ENCODE results near the gene ICAM2. TPM values are rescaled to one million over a fixed set of nuclear protein-coding genes. Genes with fewer than 3 reads are reported as not detected.
A peak's percentile ranks its signal among the peaks of the same experiment; 100 is the strongest.
"Not testable (repeated sequence)": the region's sequence is repeated elsewhere in the genome, so short reads cannot be mapped to it uniquely, and the experiment has no call there.

The ICAM2 gene
- total and polyA plus RNA-seq, 4 donors = 58.7 to 77.7 (median 62.2) TPM

- Histone ChIP-seq H3K27ac (ENCODE audit: low read depth in 1 of 2, low read length in 1 of 2) (peak overlapping the region in 1 of 2 donors; percentile 71), H3K9ac (ENCODE audit: insufficient read depth in 1 of 2, low read length in 2 of 2) (no peak overlapping the region), H3K36me3 (ENCODE audit: control insufficient read depth in 4 of 4, insufficient read depth in 4 of 4, low read length in 4 of 4) (no peaks in the 10 kb centered on the region), H3K4me3 (no peak overlapping the region), H3K4me1 (ENCODE audit: control insufficient read depth in 5 of 5, insufficient read depth in 5 of 5, low read length in 5 of 5) (peaks cover 0 to 13% (median 7%) of the 10 kb centered on the region in 5 donors), H3K9me3 (ENCODE audit: control insufficient read depth in 4 of 4, insufficient read depth in 3 of 4, low read length in 3 of 4) (no peaks in the 10 kb centered on the region), H3K27me3 (ENCODE audit: control insufficient read depth in 3 of 3, insufficient read depth in 3 of 3, low read length in 2 of 3) (no peaks in the 10 kb centered on the region)
- peak; percentile 33 to 58 (median 40) for DNase-seq
- no peak for TF ChIP-seq CTCF (IDR thresholded peaks at IDR 0.05; ENCODE audit: control extremely low read depth, extremely low read depth)
- ATAC-seq (ENCODE audit: insufficient read depth, low FRiP score) = no peak
- WGBS, 2 donors = 44 to 56% methylated on average over 8 of the region's 8 CpGs
Measured at GRCh38 chr17:64024215-64024654, 3.8 kb upstream of the ICAM2 start.

GRCh38 chr17:64022611-64023063, 2.2 kb upstream of the ICAM2 start:
- Histone ChIP-seq H3K4me3 (no peak overlapping the region), H3K9me3 (ENCODE audit: control insufficient read depth in 4 of 4, insufficient read depth in 3 of 4, low read length in 3 of 4) (no peaks in the 10 kb centered on the region), H3K36me3 (ENCODE audit: control insufficient read depth in 4 of 4, insufficient read depth in 4 of 4, low read length in 4 of 4) (no peaks in the 10 kb centered on the region), H3K27ac (ENCODE audit: low read depth in 1 of 2, low read length in 1 of 2) (no peak overlapping the region), H3K9ac (ENCODE audit: insufficient read depth in 1 of 2, low read length in 2 of 2) (no peak overlapping the region), H3K4me1 (ENCODE audit: control insufficient read depth in 5 of 5, insufficient read depth in 5 of 5, low read length in 5 of 5) (peaks cover 0 to 13% (median 7%) of the 10 kb centered on the region in 5 donors), H3K27me3 (ENCODE audit: control insufficient read depth in 3 of 3, insufficient read depth in 3 of 3, low read length in 2 of 3) (no peaks in the 10 kb centered on the region)
- 65 to 66% methylated on average over 5 of the region's 5 CpGs for WGBS, 2 donors
- no peak for DNase-seq
- no peak for TF ChIP-seq CTCF (IDR thresholded peaks at IDR 0.05; ENCODE audit: control extremely low read depth, extremely low read depth)
- ATAC-seq (ENCODE audit: insufficient read depth, low FRiP score) = no peak

- Histone ChIP-seq H3K4me1 (ENCODE audit: control insufficient read depth in 5 of 5, insufficient read depth in 5 of 5, low read length in 5 of 5) (peaks cover 0 to 13% (median 7%) of the 10 kb centered on the region in 5 donors), H3K4me3 (peak overlapping the region; percentile 23), H3K27ac (ENCODE audit: low read depth in 1 of 2, low read length in 1 of 2) (peak overlapping the region in 1 of 2 donors; percentile 78)
- WGBS, 2 donors = 65 to 68% methylated on average over 9 of the region's 9 CpGs
- not testable (repeated sequence) for ATAC-seq (ENCODE audit: insufficient read depth, low FRiP score); H3K9me3 ChIP-seq (ENCODE audit: control insufficient read depth in 4 of 4, insufficient read depth in 3 of 4, low read length in 3 of 4); H3K27me3 ChIP-seq (ENCODE audit: control insufficient read depth in 3 of 3, insufficient read depth in 3 of 3, low read length in 2 of 3); H3K36me3 ChIP-seq (ENCODE audit: control insufficient read depth in 4 of 4, insufficient read depth in 4 of 4, low read length in 4 of 4); DNase-seq; H3K9ac ChIP-seq (ENCODE audit: insufficient read depth in 1 of 2, low read length in 2 of 2)
Measured at GRCh38 chr17:64019551-64019961, 877 bp downstream of the ICAM2 start.

GRCh38 chr17:64017381-64017980, 3.0 kb downstream of the ICAM2 start:
- ATAC-seq (ENCODE audit: insufficient read depth, low FRiP score) (no peak), DNase-seq (no peak)
- 79 to 80% methylated on average over 2 of the region's 2 CpGs for WGBS, 2 donors
- Histone ChIP-seq H3K9ac (ENCODE audit: insufficient read depth in 1 of 2, low read length in 2 of 2) (no peak overlapping the region), H3K27ac (ENCODE audit: low read depth in 1 of 2, low read length in 1 of 2) (no peak overlapping the region), H3K9me3 (ENCODE audit: control insufficient read depth in 4 of 4, insufficient read depth in 3 of 4, low read length in 3 of 4) (no peaks in the 10 kb centered on the region), H3K4me1 (ENCODE audit: control insufficient read depth in 5 of 5, insufficient read depth in 5 of 5, low read length in 5 of 5) (peaks cover 0 to 7% (median 7%) of the 10 kb centered on the region in 5 donors), H3K4me3 (no peak overlapping the region), H3K36me3 (ENCODE audit: control insufficient read depth in 4 of 4, insufficient read depth in 4 of 4, low read length in 4 of 4) (no peaks in the 10 kb centered on the region), H3K27me3 (ENCODE audit: control insufficient read depth in 3 of 3, insufficient read depth in 3 of 3, low read length in 2 of 3) (no peaks in the 10 kb centered on the region)
- TF ChIP-seq CTCF (IDR thresholded peaks at IDR 0.05; ENCODE audit: control extremely low read depth, extremely low read depth) = no peak

Data from lung (tissue), 12 donors.